Sigmoid colon (tissue), 4 donors: Measurements from ENCODE around the gene RALGAPB.

ENCODE experiments used
- EP300 ChIP-seq, 4 donors: sonication (generic); formaldehyde crosslinking; IDR thresholded peaks; one replicate each; pipeline ENCODE4 v1.6.1; 2017; ENCODE audit warnings: antibody characterized with exemption in 4 of 4
- POLR2A ChIP-seq, 2 donors: fragments of 450-650 bp; IDR thresholded peaks; one replicate each; pipeline ENCODE4 v1.6.1; 2016; ENCODE audit warnings: antibody characterized with exemption in 2 of 2, mild to moderate bottlenecking in 2 of 2, moderate library complexity in 2 of 2
- TF ChIP-seq, protein P1 (sequence below), 4 experiments: fragments of 450-650 bp in 3 of 4; fragments of 200-600 bp in 1 of 4; IDR thresholded peaks; one replicate each; pipeline ENCODE4 v1.5.1; 2016 to 2019; ENCODE audit warnings: antibody characterized with exemption in 4 of 4, mild to moderate bottlenecking in 3 of 4, moderate library complexity in 2 of 4

DNA sequence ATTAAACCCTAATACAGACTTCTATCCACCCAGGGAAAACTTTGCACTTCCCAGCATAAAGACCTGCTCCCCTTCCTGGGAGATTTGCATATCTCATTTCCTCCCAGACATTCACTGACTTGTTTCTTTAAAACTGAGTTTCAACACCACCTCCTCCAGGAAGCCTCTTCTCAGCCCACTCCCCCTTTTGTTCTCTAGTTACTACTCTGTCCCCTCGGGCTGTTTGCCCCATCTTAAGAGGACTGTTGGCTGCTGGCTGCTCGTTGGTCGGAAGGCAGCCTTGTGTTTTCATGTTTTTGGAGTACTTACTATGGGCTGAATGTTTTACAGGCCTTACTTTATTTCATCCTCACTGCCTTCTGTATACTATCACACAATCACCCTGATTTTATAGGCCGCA lies 135.5 kb downstream of the RALGAPB start:
- TF ChIP-seq, protein P1, sequence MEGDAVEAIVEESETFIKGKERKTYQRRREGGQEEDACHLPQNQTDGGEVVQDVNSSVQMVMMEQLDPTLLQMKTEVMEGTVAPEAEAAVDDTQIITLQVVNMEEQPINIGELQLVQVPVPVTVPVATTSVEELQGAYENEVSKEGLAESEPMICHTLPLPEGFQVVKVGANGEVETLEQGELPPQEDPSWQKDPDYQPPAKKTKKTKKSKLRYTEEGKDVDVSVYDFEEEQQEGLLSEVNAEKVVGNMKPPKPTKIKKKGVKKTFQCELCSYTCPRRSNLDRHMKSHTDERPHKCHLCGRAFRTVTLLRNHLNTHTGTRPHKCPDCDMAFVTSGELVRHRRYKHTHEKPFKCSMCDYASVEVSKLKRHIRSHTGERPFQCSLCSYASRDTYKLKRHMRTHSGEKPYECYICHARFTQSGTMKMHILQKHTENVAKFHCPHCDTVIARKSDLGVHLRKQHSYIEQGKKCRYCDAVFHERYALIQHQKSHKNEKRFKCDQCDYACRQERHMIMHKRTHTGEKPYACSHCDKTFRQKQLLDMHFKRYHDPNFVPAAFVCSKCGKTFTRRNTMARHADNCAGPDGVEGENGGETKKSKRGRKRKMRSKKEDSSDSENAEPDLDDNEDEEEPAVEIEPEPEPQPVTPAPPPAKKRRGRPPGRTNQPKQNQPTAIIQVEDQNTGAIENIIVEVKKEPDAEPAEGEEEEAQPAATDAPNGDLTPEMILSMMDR (IDR thresholded peaks at IDR 0.05) = no peak
- no peak for TF ChIP-seq POLR2A (IDR thresholded peaks at IDR 0.05)
- no peak for TF ChIP-seq EP300 (IDR thresholded peaks at IDR 0.05)
